GM19468 (cell line): Measurements from ENCODE around the gene TMEM116.
A peak's percentile ranks its signal among the peaks of the same experiment; 100 is the strongest.
"Not testable (repeated sequence)": the region's sequence is repeated elsewhere in the genome, so short reads cannot be mapped to it uniquely, and the experiment has no call there.

Source experiments
- ATAC-seq: cut with Tn5 transposase; IDR thresholded peaks from one replicate; pipeline ENCODE4 v1.9.1; 2021; ENCODE audit warnings: mild to moderate bottlenecking, moderate library complexity, moderate number of reproducible peaks; ENCODE audit not compliant: unreplicated experiment; ENCODE audit errors: extremely low read depth

The TMEM116 gene

DNA sequence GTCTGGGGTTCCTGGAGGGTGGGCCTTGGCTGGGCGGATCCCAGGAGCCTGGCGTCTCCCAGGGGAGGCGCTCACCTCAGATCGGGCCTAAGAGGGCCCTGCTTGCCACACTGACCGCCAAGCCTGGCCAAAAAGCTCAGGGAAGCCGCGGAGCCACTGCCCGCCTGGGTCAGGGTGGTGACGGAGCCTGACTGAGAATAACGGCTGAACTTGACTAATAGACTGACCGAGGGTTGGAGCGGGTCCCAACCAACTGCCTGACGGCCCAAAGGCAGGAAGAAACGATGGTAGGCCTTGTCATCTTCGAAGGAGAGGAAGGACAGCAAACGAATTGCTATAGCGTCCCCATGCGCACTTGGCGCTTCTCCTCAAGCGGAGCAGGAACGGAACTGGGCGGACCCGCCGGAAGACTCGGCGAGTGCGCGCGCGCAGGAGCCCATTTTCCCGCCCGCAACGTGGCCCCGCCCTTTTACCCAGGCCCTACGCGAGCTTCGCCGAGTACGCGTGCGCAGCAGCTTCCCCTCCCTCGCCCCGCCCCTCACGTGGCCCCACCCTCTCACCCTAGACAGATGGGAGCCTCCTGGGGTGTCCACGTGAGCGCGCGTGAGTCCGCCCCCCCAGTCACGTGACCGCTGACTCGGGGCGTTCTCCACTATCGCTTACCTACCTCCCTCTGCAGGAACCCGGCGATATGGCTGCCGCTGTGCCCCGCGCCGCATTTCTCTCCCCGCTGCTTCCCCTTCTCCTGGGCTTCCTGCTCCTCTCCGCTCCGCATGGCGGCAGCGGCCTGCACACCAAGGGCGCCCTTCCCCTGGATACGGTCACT is at the start of gene TMEM116, which contains the start of gene ERP29:
Gene TMEM116 (minus strand): TSS at position 391 of the 826 bp plus-strand sequence. CDS start 7,895 bp downstream, outside the sequence.
Gene ERP29 (plus strand): TSS at position 652 of the 826 bp plus-strand sequence. CDS start 40 bp downstream, at position 692.
- ATAC-seq: peak; percentile 52

DNA sequence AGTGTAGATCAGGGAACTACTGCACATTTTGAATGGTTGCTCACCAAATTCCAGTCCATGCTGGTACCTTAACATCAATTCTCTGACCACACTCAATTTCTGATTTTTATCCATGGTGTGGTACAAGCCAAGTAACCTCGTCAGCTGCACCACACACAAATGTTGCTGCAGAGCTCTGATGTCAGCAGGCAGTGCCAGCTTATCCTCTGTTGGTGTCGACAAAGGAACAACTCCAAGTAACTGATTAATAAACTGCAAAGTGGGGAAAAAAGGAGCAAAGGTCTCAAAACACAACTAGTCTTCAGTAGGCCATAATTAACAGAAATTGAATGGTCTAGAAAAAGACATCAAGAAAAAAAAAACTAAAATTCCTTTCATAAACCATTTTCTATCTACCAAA is 48.2 kb upstream of the TMEM116 start:
- no peak for ATAC-seq

DNA sequence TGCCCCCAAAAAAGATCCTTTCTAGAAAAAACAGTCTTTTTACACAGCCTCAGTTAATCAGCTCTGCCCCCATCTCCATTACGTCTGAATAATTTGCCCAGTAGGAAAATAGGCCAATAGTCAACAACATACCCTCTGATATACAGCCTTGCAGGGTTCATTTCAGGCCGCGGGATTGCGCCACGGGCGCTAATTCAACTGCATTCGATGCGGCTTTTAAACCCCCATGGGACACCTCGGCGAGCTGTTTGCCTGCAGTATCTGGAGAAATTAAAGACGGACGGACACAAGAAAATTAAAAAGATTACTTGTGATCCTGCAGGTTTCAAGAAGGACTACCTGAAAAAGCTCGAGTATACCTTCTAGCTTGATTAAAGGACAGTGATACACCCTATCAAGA is 36.4 kb upstream of the TMEM116 start:
- ATAC-seq: no peak

DNA sequence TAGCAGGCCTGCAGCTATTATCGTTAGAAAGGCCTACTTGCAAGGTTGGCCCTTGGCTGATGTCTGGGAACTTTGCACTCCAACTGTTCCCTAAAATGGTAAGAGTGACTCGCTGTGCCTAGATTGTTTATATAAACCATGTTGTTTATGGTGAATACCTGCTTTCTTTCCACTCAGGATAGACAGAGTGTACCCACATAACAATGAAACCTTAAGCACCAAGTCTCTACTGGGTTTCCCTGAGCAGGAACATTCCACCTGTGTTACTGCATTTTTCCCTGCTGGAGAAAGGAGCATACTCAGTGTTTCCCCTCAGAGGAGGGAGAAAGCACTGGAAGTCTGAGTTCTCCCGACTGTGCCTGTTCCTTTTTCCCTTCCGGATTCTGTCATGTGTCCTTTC is 33.0 kb upstream of the TMEM116 start:
- ATAC-seq: no peak

DNA sequence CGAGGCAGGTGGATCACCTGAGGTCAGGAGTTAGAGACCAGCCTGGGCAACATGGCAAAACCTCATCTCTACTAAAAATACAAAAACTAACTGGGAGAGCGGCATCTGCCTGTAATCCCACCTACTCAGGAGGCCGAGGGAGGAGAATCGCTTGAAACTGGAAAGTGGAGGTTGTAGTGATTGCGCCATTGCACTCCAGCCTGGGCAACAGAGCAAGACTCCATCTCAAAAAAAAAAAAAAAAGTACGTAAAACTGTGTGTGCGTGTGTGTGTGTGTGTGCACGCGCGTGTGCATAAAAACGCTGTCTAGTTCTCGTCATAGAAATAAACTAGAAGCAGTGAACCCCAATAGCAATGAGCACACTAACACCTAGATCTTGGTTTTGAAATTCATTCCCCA is 23.6 kb upstream of the TMEM116 start:
- not testable (repeated sequence) for ATAC-seq

DNA sequence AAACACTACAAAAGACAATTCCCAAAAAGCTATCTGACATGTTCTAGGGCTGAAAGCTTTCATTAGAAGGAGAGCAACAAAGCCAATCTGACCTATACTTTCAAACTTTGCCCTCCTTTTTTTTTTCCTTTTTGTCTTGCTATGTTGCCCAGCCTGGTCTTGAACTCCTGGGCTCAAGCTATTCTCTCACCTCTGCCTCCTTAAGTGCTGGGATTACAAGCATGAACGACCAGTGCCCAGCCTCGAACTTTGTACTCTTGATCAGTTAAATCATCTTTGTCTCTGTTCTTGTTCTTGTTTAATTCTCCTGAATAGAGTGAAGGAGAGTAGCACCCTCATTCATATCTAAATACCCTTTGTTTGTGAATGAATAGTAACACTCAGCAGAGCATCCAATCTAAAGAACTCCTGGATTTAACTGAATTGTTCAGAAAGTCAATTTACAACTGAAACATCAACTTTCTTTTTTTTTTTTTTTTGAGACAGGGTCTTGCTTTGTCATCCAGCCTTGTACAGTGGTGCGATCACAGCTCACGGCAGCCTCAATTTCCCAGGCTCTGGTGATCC is 22.3 kb upstream of the TMEM116 start:
- ATAC-seq: no peak

DNA sequence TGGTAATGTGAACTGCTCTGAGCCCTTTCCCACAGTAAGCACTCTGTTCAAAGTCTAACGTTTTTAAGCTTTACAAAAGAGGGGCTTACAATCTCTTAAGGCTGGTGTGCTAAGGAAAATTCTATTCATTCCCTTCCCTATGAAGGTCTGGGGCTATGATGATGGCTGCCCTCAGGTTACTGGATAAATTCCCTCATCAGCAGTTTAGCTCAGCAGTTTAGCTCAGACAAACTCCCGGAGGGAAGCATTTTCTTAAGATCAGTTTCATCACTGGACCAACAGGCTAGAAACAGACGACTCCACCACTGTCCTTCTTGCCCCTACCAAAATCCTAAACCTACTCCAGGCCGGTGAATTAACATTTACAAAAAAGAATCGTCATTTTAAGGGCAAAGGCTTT is 19.3 kb upstream of the TMEM116 start:
- no peak for ATAC-seq

DNA sequence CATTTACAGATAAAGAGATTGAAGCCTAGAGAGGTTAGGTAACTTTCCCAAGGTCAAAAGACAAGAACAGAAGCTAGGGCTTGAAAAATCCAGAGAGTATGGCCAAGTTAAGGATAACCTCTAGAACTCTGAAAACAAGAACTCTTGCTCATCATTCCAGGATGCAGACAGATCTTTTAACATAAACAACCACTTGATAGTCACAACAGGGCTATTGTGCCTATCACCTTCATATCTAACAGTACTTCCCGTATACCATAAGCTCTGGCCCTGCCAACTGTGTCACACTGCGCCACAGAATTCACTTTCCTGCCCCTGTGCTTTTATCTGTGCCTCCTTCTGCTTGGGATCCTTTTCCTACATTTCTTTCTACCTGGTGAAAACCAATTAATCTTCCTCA is 18.5 kb upstream of the TMEM116 start:
- no peak for ATAC-seq

DNA sequence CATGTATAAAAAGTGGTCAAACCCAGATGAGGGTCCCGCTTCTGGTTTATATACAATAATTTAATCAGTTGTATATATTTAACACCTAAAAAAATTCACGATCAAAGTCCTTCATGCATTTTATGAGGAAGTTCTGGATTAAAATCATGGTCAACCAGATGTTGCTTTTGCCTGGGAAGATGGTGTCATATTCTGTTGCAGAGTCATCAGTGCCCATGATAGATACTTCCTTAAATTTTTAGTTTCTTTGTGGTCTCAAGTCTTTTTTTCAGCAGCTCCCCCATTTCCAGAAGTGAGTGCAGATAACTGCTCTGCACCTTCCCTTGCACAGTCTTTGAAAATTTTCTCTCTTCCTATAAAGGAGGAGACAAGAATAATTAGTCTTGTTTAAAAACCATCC is 16.3 kb upstream of the TMEM116 start:
- no peak for ATAC-seq

DNA sequence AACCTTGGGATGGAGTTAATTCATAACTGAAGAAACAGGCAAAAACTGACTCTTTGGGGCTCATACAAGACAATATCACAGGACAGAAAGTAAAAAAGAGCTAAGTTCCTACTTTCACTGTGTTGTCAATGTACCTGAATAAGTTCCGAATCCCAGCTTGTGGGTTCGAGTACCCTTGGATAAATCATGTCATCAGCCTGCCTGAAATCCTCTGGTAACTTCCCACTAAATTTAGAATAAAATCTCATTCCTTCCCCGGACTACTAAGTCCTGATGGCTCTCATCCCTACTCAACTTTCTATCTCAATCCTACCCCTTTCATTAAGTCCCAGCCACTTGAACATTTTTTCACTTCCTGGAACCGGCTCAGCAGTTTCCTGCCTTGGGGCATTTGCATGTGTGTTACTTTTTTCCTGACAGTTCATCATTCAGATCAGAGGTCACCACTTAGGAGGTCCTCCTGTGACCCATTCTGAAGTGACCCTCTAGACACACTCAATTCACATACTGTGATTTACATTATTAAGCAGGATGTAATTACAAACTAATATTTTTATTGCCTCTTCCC is 12.9 kb upstream of the TMEM116 start:
- no peak for ATAC-seq

DNA sequence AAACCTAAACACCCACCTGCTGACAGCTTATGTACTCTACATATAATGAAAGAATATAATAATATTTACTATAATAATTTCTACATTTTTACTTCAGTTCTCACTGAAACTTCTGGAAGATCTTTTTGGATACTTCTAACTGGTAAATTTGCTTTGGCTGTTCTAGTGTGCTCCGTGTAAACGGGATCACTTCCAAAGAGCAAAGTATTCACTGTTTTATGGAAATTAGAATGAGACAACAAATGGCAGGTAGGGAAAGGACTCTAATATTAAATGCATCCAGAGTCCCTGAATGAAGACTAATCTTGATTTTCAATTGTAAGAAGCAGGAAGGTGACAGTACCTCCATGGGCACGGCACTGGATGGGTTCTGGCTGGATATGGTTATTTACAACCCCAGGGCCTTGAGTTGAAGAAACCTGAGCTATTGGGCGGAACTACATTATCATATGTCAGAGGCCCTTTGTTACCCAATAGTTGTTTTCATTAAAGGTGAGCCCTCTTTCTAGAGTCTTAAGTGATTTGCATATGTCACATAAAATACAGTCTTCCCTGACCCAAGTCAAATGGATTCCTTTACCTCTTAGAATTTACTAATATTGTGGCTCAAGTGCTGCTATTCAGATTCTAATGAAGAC is 10.9 kb upstream of the TMEM116 start:
- ATAC-seq: no peak

DNA sequence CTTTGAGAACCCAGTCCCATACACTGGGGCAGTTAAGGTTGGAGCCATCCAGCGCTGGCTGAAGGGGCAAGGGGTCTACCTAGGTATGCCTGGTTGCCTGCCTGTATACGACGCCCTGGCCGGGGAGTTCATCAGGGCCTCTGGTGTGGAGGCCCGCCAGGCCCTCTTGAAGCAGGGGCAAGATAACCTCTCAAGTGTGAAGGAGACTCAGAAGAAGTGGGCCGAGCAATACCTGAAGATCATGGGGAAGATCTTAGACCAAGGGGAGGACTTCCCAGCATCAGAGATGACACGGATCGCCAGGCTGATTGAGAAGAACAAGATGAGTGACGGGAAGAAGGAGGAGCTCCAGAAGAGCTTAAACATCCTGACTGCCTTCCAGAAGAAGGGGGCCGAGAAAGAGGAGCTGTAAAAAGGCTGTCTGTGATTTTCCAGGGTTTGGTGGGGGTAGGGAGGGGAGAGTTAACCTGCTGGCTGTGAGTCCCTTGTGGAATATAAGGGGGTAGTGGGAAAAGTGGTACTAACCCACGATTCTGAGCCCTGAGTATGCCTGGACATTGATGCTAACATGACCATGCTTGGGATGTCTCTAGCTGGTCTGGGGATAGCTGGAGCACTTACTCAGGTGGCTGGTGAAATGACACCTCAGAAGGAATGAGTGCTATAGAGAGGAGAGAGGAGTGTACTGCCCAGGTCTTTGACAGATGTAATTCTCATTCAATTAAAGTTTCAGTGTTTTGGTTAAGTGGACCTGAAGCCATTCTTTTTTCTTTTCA is 9.5 kb upstream of the TMEM116 start:
- no peak for ATAC-seq

DNA sequence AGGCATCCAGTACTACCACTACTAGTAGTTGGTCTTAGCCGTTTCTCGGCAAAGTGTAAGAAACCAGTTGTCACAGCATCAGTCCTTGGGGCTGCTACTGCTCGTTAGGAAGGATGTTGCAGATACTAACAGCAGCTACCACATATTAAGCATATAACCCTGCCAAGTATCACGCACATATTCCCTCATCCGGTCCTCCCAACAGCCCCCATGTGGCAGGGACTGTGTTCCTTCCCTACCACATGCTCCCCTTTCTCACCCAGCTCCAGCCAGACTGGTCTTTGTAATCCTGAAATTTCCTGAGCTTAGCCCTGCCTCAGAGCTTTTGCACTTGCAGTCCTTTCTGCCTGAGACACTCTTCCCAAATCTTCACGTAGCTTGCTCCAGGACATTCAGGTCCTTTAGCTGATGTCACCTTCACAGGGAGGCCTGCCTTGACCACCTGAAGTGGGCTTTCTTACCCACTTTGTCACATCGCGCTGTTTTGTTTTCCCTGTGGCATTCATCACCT is 8.0 kb upstream of the TMEM116 start:
- no peak for ATAC-seq

DNA sequence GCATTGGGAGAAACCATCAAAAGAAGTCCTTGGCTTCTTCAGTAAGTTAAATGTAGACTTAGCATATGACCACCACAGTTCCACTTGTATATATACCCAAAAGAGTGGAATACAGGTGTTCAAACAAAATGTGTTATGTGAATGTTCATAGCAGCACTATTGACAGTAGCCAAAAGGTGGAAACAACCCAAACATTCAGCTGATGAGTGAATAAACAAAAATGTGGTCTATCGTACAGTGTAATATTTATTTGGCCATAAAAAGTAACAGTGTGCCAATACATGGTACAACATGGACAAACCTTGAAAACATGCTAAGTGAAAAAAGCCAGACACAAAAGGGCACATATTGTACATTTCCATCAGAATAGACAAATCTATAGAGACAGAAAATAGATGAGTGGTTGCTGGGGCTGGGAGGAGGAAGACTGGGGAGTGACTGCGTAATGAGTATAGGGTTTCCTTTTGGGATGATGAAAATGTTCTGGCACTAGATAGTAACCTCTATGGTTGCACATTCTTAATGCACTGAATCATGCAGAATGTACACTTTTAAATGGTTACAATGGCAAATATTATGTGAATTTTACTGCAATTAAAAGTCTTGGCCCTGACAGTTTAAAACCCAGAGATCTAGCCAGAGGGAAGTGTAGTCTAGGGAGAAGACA is 5.7 kb upstream of the TMEM116 start:
- ATAC-seq: no peak

DNA sequence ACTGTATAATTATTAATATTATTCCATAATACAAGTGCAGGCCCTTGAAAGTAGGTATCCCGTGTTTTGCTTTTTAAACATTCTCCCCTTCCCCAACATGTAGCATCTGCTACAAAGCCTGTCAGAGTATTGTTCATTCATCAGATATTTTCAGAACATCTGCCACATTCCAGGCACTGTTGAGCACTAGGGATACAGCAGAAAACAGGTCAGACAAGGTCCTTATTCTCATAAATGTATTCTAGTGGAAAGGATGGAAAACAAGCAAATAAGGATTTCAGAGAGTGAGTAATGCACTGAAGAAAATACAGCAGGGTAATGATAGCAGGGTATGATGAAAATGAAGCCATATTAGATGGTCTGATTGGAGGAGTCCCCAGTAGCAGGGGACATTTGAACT is 4.1 kb upstream of the TMEM116 start:
- ATAC-seq: no peak

DNA sequence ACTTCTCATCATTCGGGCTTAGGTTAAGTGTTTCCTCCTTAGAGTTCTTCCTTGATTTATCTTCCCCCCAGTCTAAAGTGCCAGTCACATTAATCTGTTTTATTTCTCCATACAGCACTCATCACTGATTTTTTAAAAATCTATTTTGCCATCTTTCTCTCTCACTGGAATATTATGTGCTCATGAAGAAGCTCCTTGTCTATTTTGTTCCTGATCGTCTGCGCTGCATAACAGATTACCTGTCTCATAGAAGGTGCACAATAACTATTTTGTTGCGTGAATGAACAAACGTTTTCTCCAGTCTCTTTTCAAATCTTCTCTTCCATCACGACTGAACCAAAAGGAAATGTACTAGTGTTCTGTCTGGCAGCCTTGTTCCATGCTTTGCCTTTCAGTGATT is 3.0 kb upstream of the TMEM116 start:
- no peak for ATAC-seq

DNA sequence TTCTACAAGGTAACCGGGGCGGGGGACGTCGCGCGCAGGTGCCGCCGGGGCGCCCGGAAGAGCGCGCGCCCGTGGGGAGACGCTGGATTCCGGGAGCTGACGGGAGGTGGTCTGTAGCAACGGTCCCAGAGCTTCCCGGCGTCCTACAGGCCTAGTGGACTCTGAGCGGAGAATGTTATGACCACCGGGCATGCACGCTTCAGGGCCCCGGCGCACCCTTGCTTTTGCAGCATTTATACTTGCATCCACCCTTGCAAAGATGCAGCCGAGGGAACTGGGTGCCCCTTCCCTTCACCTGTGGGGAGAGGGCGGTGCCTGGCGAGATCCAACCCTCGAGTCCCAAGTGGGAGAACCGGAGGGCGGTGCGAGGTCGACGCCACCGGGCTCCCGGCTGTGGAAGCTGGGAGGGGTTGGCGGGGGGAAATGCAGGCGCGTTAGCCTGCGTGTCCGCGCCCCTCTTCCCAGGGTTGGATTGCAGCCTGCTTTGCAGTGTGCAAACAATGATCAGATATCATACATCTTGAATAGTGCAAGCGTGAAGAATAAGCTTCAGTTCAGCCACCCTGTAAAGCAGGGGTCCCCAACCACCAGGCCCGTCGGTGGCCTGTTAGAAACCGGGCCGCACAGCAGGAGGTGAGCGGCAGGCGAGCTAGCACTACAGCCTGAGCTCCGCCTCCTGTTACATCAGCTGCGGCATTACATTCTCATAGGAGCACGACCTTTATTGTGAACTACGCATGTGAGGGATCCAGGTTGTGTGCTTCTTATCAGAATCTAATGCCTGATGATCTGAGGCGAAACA is 837 bp upstream of the TMEM116 start:
- peak; percentile 27 for ATAC-seq

DNA sequence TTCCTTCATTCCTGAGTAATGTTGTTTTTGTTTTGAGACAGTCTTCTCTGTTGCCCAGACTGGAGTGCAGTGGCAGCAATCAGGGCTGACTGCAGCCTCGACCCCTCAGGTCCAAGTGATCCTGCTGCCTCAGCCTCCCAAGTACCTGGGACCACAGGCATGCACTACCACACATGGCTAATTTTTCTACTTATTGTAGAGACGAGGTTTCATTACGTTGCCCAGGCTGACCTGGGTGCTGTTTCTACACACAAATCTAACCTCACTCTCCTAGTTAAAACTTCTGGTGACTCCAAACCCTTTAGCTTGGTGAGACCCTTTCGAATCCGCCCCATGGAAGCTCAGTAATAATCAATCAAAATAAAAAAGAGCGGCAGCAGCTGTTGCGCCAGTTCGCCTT is 1.3 kb downstream of the TMEM116 start:
- ATAC-seq: no peak
